Fibroblast of lung (primary cell): ENCODE results near the gene LITAF.
"Not testable (repeated sequence)": the region's sequence is repeated elsewhere in the genome, so short reads cannot be mapped to it uniquely, and the experiment has no call there.

Experiments
- CTCF ChIP-seq, 2 donors: IDR thresholded peaks in 1 of 2; conservative IDR thresholded peaks in 1 of 2; 1 replicate in 1 of 2; 2 replicates in 1 of 2; pipeline ENCODE4 v1.5.1; 2011 to 2012; ENCODE audit warnings: low read length in 2 of 2, control low read depth in 1 of 2, inconsistent platforms in 1 of 2, low read depth in 1 of 2, mild to moderate bottlenecking in 1 of 2
- EZH2 ChIP-seq: IDR thresholded peaks from 2 replicates; pipeline ENCODE4 v1.5.1; 2012; ENCODE audit warnings: low read length, control low read depth, mild to moderate bottlenecking; ENCODE audit errors: missing control alignments

DNA sequence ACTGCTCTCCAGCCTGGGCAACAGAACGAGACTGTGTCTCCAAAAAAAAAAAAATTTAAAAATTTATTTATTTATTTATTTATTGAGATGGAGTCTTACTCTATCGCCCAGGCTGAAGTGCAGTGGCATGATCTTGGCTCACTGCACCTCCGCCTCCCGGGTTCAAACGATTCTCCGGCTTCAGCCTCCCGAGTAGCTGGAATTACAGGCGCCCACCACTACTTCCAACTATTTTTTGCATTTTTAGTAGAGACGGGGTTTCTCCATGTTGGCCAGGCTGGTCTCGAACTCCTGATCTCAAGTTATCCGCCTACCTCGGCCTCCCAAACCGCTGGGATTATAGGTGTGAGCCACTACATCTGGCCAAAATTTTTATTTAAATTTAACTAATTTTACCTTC, 73.4 kb downstream of the LITAF start:
- not testable (repeated sequence) for TF ChIP-seq CTCF (conservative IDR thresholded peaks at IDR 0.05 in 1 of 2, IDR thresholded peaks at IDR 0.05 in 1 of 2; ENCODE audit: low read depth in 1 of 2, low read length in 2 of 2); EZH2
